Stimulated activated CD4-positive, alpha-beta T cell treated with anti-CD3 and anti-CD28 coated beads, TNF-alpha, amount 100 ng/mL, for 24 hours (primary cell): ENCODE data around the gene FUT7.
"Not testable (repeated sequence)": the region's sequence is repeated elsewhere in the genome, so short reads cannot be mapped to it uniquely, and the experiment has no call there.

Experiments used
- DNase-seq, 3 experiments: peaks; one replicate each; pipeline ENCODE4 v3.0.0-alpha.2; 2020; ENCODE audit warnings: low read depth in 3 of 3

Gene FUT7

GRCh38 chr9:137033481-137033880, 1.6 kb upstream of the FUT7 start:
- DNase-seq: not testable (repeated sequence)

GRCh38 chr9:137032858-137033257, 970 bp upstream of the FUT7 start:
- no peak for DNase-seq

GRCh38 chr9:137030538-137031527, 1.1 kb downstream of the FUT7 start:
- peak in 1 of 3 experiments; percentile 46 for DNase-seq

- no peak for DNase-seq
Observed at GRCh38 chr9:137030006-137030405, 1.9 kb downstream of the FUT7 start.

- DNase-seq: peak; percentile 35 to 73 (median 52)
Observed at GRCh38 chr9:137029058-137029936, 2.6 kb downstream of the FUT7 start.

- DNase-seq: peak in 2 of 3 experiments; percentile 45 to 67
Observed at GRCh38 chr9:137028263-137029057, 3.4 kb downstream of the FUT7 start.

- no peak for DNase-seq
Observed at GRCh38 chr9:137027369-137028262, 4.3 kb downstream of the FUT7 start, which contains the start of gene ABCA2. ABCA2 (minus strand) TSS chr9:137028237; CDS start chr9:137028140, 97 bp downstream.

GRCh38 chr9:137026828-137027227, 5.1 kb downstream of the FUT7 start:
- no peak for DNase-seq

GRCh38 chr9:137026384-137026783, 5.5 kb downstream of the FUT7 start:
- DNase-seq: no peak

- DNase-seq: no peak
Observed at GRCh38 chr9:137025517-137025966, 6.3 kb downstream of the FUT7 start.

- no peak for DNase-seq
Observed at GRCh38 chr9:137023583-137023991, 8.3 kb downstream of the FUT7 start.

GRCh38 chr9:137023157-137023556, 8.7 kb downstream of the FUT7 start:
- no peak for DNase-seq

GRCh38 chr9:137022662-137023008, 9.3 kb downstream of the FUT7 start:
- no peak for DNase-seq

- DNase-seq: peak in 2 of 3 experiments; percentile 56 to 83
Observed at GRCh38 chr9:137021979-137022661, 9.8 kb downstream of the FUT7 start.

GRCh38 chr9:137021568-137021978, 10.3 kb downstream of the FUT7 start:
- DNase-seq: no peak

GRCh38 chr9:137020771-137021567, 10.9 kb downstream of the FUT7 start:
- DNase-seq: no peak

- DNase-seq: no peak
Observed at GRCh38 chr9:137019891-137020683, 11.8 kb downstream of the FUT7 start.
